Testis (tissue), 2 donors: ENCODE data around the gene CDK5RAP2.

Experiments
- POLR2A ChIP-seq: fragments of 450-650 bp; IDR thresholded peaks from one replicate; pipeline ENCODE4 v1.6.1; 2017; ENCODE audit warnings: antibody characterized with exemption, mild to moderate bottlenecking, moderate library complexity
- TF ChIP-seq, protein P1 (sequence below), 3 experiments: fragments of 450-650 bp in 2 of 3; fragments of 200-600 bp in 1 of 3; sonication (generic) in 1 of 3; IDR thresholded peaks; one replicate each; pipeline ENCODE4 v1.5.1; 2016 to 2019; ENCODE audit warnings: antibody characterized with exemption in 3 of 3, mild to moderate bottlenecking in 2 of 3, moderate library complexity in 1 of 3

DNA sequence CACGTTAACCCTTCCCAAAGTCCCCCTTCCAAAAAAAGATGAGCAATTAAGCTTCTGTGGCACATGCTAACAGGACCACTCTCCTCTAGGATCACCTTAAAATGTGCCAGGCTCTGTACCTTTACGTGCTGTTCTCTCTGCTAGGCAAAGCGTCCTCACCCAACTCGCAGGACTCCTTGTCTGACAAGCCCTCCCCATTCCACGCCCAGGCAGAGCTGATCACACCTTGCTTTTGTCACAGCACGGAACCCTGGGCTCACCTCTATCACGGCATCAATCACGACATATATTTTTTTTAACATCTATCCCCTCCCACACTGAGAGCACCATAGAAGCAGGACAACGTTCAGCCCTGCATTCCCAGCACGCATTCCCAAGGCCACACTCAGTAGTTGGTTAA, 47.1 kb downstream of the CDK5RAP2 start:
- TF ChIP-seq, protein P1, sequence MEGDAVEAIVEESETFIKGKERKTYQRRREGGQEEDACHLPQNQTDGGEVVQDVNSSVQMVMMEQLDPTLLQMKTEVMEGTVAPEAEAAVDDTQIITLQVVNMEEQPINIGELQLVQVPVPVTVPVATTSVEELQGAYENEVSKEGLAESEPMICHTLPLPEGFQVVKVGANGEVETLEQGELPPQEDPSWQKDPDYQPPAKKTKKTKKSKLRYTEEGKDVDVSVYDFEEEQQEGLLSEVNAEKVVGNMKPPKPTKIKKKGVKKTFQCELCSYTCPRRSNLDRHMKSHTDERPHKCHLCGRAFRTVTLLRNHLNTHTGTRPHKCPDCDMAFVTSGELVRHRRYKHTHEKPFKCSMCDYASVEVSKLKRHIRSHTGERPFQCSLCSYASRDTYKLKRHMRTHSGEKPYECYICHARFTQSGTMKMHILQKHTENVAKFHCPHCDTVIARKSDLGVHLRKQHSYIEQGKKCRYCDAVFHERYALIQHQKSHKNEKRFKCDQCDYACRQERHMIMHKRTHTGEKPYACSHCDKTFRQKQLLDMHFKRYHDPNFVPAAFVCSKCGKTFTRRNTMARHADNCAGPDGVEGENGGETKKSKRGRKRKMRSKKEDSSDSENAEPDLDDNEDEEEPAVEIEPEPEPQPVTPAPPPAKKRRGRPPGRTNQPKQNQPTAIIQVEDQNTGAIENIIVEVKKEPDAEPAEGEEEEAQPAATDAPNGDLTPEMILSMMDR (IDR thresholded peaks at IDR 0.05) = no peak
- no peak for TF ChIP-seq POLR2A
